GM18526 (cell line): ENCODE results near the gene RNF40.

Experiments
- POLR2A ChIP-seq: IDR thresholded peaks from 3 replicates; pipeline ENCODE4 v1.6.1; 2011; ENCODE audit not compliant: insufficient read length; ENCODE audit errors: extremely low read depth

The RNF40 gene

GRCh38 chr16:30750201-30750600 is 11.9 kb upstream of the RNF40 start:
- TF ChIP-seq POLR2A = no peak

DNA sequence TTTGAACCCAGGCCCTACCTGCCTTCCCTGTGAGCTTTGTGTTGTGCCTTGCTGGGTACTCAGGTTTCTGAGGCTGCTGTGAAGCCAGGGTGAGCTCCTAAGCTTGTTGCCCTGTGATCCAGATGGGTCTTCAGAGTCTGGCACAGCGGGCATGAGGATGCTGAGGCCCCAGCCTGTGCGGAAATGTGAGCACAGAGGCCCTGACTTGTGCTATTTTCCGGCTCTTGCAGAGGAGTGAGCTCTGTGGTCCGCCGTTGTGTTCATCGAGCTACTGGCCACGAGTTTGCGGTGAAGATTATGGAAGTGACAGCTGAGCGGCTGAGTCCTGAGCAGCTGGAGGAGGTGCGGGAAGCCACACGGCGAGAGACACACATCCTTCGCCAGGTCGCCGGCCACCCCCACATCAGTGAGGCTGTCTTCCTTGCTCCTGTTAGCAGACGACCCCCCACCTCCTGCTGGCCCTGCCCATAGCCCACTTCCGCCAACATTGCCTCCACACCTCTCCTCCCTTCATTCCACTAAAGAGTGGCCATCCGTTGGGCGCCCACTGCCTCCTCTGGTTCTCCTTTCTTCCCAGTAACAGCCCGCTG is 11.2 kb upstream of the RNF40 start:
- TF ChIP-seq POLR2A = no peak

- TF ChIP-seq POLR2A = no peak
These were observed 8.5 kb upstream of the RNF40 start for GRCh38 chr16:30753596-30753995.

DNA sequence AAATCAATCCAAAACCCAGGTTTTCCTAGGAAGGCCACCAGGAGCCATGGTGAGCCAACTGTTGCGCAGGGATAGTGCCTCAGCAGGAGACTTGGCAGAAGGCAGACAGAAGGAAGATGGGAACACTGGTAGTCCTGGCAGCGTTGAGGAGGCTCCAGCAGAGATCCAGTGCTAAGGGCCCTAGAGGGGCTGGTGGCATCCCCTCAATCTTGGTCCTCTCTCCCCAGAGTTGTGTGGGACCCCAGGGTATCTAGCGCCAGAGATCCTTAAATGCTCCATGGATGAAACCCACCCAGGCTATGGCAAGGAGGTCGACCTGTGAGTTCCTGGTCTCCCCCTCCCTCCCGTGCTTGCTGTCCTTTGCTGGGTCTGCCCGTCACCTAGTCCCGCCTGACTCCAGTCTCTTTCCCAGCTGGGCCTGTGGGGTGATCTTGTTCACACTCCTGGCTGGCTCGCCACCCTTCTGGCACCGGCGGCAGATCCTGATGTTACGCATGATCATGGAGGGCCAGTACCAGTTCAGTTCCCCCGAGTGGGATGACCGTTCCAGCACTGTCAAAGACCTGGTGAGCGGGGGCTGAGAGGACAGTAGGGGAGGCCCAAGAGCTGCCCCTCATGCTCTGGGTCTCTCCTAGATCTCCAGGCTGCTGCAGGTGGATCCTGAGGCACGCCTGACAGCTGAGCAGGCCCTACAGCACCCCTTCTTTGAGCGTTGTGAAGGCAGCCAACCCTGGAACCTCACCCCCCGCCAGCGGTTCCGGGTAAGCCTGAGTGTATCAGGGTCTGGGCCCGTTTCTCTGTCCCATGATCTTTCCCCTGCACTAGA is 6.0 kb upstream of the RNF40 start:
- TF ChIP-seq POLR2A = no peak

DNA sequence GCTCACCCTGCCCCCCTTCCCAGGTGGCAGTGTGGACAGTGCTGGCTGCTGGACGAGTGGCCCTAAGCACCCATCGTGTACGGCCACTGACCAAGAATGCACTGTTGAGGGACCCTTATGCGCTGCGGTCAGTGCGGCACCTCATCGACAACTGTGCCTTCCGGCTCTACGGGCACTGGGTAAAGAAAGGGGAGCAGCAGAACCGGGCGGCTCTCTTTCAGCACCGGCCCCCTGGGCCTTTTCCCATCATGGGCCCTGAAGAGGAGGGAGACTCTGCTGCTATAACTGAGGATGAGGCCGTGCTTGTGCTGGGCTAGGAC is 5.4 kb upstream of the RNF40 start:
- TF ChIP-seq POLR2A = no peak

- no peak for TF ChIP-seq POLR2A
These were observed 4.8 kb upstream of the RNF40 start for GRCh38 chr16:30757316-30757715.

GRCh38 chr16:30758988-30759491 is 3.1 kb upstream of the RNF40 start:
- TF ChIP-seq POLR2A = no peak

DNA sequence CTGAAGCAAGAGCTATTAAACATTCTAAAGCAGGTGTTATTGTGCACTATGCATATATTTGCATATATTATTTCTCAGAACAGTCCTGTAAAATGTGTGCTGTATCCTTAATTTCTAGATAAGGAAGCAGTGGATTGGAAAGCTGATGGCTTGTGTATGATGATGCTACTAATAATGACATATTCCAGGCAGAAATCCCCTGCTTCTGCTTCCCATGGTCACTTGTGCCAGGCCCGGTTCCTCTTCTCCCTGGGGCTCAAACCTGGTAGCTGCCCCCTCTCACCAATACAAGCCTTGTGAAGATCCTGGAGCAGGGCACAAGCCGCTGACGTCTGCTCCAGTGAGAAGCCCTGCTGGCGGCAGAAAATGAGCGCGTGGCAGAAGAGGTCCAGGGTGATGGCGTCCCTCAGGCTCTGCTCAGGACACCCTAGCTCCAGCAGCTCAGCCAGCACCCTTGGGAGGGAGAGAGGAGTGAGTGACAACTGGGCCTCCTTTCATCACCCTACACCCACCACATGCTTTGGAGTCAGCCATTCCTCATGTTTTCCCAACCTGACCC is 2.0 kb upstream of the RNF40 start:
- no peak for TF ChIP-seq POLR2A

DNA sequence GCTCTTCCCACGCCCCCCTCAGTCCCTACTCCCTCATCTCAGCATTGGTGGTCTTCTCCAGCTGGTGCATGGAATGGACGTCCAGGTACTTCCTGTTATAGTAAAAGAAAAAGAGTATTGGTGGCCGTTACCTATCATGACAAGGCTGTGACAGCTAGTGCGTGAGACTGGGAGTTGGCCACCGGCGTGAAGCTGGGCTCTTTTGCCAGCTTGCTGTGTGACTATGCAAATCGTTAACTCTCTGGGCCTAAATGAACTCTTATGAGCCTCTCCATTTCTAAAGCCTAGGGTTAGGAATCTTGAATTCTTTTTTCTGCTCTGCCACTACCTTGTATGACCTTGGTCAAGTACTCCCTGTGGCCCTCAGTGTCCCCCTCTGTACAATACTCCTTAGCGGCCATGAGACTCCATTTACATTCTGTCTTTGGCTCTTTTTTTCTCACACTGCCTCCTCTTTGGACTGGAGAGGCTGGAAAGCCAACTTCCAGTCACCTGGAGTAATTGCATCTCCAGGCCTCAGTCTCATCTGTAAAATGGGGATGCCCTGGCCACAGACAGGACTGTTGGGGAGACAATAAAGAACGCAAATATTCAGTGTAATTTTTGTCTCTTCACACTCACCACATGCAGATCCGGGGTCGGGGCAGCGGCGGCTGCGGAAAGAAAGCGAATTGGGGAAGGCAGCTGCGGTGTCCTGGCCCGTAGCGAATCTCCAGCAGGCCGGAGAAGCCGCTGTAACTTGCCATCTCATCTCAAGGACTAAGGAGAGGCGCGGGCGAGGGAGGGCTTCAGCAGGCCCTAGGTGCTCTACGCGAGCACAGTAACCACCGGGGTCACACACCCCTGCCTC is 1.3 kb upstream of the RNF40 start:
- TF ChIP-seq POLR2A = no peak

DNA sequence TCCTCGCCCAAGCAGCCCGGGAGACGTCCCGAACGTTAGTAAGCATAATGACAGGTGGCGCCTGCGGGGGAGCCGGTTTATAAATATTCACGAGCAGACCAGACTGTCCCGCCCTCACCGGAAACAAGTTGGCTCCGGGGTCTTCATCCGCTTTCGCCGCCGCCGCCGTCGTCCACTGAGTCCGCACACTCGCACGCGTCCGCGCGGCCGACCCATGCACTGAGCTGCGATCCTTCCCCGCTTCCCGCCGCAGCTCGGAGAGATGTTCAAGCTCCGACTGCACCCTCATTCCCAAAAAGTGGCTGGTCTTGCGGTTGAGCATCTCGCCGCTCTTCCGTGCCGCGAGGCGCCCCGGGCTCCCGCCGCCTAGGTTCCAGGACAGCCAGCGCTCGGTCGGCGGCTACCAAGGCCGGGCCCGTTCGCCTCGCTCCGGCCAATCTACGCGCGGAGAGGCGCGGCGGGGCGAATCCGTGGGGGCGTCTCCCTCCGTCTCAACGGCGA is 645 bp upstream of the RNF40 start:
- TF ChIP-seq POLR2A = no peak

DNA sequence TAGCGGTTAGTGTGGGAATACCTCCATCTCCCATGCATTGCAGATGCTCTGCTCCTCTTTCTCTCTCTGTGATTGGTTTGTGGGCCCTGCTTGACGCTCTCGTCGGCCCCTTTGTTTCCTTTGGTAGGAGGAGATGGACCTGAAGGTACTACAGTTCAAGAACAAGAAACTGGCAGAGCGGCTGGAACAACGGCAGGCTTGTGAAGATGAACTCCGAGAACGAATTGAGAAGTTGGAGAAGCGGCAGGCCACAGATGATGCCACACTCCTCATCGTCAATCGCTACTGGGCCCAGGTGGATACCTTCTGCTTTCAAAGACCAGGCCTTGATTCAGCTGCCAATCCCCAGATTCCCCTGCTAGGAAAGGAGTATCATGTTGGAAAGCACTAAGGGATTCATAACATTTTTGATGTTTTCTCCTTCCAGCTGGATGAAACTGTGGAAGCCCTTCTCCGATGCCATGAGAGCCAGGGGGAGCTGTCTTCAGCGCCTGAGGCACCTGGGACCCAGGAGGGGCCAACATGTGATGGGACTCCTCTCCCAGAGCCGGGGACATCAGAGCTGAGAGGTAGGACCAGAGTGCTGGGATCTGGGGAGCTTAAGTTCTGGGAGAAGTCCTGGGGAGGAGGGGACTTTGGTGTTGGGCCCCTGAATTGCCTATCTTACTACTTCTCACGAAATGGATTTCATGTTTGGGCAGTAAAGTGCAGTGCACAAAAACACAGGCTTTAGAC is 1.0 kb downstream of the RNF40 start:
- no peak for TF ChIP-seq POLR2A

DNA sequence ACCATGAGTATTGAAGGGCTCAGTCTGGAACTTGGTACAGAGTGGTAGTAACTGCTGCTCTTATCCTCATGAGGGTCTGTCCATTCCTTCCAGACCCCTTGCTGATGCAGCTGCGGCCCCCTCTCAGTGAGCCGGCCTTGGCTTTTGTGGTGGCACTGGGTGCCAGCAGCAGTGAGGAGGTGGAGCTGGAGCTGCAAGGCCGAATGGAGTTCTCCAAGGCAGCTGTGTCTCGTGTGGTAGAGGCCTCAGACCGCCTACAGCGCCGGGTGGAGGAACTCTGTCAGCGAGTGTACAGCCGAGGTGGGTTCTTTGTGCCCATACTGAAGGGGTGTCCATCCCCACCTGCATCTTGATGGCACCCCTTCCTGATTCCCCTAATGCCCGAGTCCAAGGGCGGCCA is 2.0 kb downstream of the RNF40 start:
- TF ChIP-seq POLR2A = no peak

DNA sequence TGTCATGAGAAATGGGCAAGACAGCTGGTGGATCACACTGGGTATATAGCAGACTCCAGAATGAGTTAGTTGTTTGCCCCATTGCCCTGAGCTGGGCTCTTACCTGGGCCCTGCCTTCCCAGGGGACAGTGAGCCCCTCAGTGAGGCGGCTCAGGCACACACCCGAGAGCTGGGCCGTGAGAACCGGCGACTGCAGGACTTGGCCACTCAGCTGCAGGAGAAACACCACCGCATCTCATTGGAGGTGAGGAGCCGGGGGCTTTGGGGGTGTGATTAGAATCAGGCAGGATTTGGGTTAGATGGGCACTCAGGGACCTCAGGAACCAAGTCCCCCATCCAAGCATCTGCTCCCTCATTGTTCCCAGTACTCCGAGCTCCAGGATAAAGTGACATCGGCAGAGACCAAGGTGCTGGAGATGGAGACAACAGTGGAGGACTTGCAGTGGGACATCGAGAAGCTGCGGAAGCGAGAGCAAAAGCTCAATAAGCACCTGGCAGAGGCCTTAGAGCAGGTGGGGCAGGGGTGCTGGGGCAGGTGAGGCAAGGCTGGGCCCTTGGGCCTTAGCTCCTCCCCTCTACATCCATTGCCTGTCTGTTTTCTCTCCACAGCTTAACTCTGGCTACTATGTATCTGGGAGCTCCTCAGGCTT is 2.8 kb downstream of the RNF40 start:
- no peak for TF ChIP-seq POLR2A

DNA sequence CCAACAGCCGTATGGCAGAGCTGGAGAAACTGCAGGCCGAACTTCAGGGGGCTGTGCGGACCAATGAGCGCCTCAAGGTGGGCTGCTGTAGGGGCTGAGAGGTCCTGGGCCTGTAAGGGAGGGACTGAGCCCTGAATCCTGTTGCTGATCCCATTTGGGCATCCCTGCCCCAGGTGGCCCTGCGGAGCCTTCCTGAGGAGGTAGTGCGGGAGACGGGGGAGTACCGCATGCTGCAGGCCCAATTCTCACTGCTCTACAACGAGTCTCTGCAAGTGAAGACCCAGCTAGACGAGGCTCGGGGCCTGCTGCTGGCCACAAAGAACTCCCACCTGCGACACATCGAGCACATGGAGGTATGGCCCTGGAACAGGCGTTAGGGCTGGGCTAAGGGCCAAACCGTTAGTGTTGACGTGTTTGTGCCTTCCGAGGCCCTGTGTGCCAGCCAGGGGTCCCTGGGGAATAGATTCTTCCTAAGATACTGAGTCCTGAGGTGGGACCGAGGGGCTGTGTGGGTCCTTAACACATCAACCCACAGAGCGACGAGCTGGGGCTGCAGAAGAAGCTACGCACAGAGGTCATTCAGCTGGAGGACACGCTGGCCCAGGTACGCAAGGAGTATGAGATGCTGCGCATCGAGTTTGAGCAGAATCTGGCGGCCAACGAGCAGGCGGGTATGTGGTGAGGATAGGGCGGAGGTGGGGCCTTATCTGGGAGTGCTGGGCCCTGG is 4.2 kb downstream of the RNF40 start:
- TF ChIP-seq POLR2A = no peak

- no peak for TF ChIP-seq POLR2A
These were observed 4.8 kb downstream of the RNF40 start for GRCh38 chr16:30766933-30767284.
